Measurements from ENCODE around the gene OS9.

The OS9 gene

GRCh38 chr12:57679697-57680096 is 14.2 kb upstream of the OS9 start:
- CTCF ChIA-PET, result no interaction called here
- TF ChIP-seq CTCF (IDR thresholded peaks at IDR 0.05; ENCODE audit: control extremely low read depth, extremely low read depth, low read depth, missing control alignments), result no peak

GRCh38 chr12:57687862-57688261 is 6.1 kb upstream of the OS9 start:
- DNase-seq (ENCODE audit: extremely low spot score), result no peak
- ChIA-PET POLR2A (no interaction called here), CTCF (interaction anchor here (1.2 kb wide), 1 partner anchor 72 kb away, joined by 3 read pairs; no protein-coding TSS in a partner anchor)
- no peak for TF ChIP-seq CTCF (IDR thresholded peaks at IDR 0.05; ENCODE audit: control extremely low read depth, extremely low read depth, low read depth, missing control alignments)

More at GRCh38 chr12:57679697-57680096, 14.2 kb upstream of the OS9 start:
- DNase-seq (ENCODE audit: extremely low spot score), result no peak
- POLR2A ChIA-PET, result no interaction called here

GRCh38 chr12:57688931-57689330 is 5.0 kb upstream of the OS9 start:
- DNase-seq (ENCODE audit: extremely low spot score), result no peak
- no peak for TF ChIP-seq CTCF (IDR thresholded peaks at IDR 0.05; ENCODE audit: control extremely low read depth, extremely low read depth, low read depth, missing control alignments)
- CTCF ChIA-PET, result interaction anchor here (0.8 kb wide), 1 partner anchor 51 kb away, joined by 4 read pairs; no protein-coding TSS in a partner anchor
- POLR2A ChIA-PET, result no interaction called here

GRCh38 chr12:57692500-57692899 is 1.4 kb upstream of the OS9 start:
- ChIA-PET CTCF (interaction anchor here (0.9 to 3.9 kb wide), 15 partner anchors 9 to 117 kb away, joined by 3 to 29 read pairs (median 4); partner anchors contain the start of genes B4GALNT1 and PIP4K2C), POLR2A (interaction anchor here (0.6 kb wide), 1 partner anchor 1774 kb away, joined by 3 read pairs; no protein-coding TSS in a partner anchor)
- no peak for DNase-seq (ENCODE audit: extremely low spot score)
- TF ChIP-seq CTCF (IDR thresholded peaks at IDR 0.05; ENCODE audit: control extremely low read depth, extremely low read depth, low read depth, missing control alignments), result no peak

GRCh38 chr12:57693317-57693658 is 644 bp upstream of the OS9 start:
- ChIA-PET CTCF (interaction anchor here (1.0 to 3.9 kb wide), 17 partner anchors 10 to 230 kb away, joined by 3 to 29 read pairs (median 4); partner anchors contain the start of genes B4GALNT1, PIP4K2C and TSFM), POLR2A (no interaction called here)
- TF ChIP-seq CTCF (IDR thresholded peaks at IDR 0.05; ENCODE audit: control extremely low read depth, extremely low read depth, low read depth, missing control alignments), result no peak
- DNase-seq (ENCODE audit: extremely low spot score), result no peak

- ChIA-PET POLR2A (no interaction called here), CTCF (interaction anchor here (1.1 to 3.9 kb wide), 11 partner anchors 9 to 111 kb away, joined by 3 to 29 read pairs (median 6); no protein-coding TSS in a partner anchor)
- no peak for DNase-seq (ENCODE audit: extremely low spot score)
- no peak for TF ChIP-seq CTCF (IDR thresholded peaks at IDR 0.05; ENCODE audit: control extremely low read depth, extremely low read depth, low read depth, missing control alignments)
Observed at GRCh38 chr12:57694459-57695019, 607 bp downstream of the OS9 start.

Data from GM10248 (cell line).